WERI-Rb-1 (cell line): ENCODE data around the gene PAK5.

Source experiments
- DNase-seq: peaks from one replicate; pipeline ENCODE4 v3.0.0-alpha.2; 2020
- H3K27ac ChIP-seq: fragments of 250-450 bp; sonication (Bioruptor Pico); 2 replicates; pipeline ENCODE4 v1.5.1; 2020; ENCODE audit warnings: mild to moderate bottlenecking, moderate library complexity
- H3K27me3 ChIP-seq: fragments of 250-450 bp; sonication (Bioruptor Pico); 2 replicates; pipeline ENCODE4 v1.5.1; 2021; ENCODE audit warnings: mild to moderate bottlenecking, low read depth, moderate library complexity; ENCODE audit not compliant: insufficient read depth, severe bottlenecking
- H3K36me3 ChIP-seq: fragments of 250-450 bp; sonication (Bioruptor Pico); 2 replicates; pipeline ENCODE4 v1.5.1; 2020; ENCODE audit warnings: mild to moderate bottlenecking, moderate library complexity
- H3K4me3 ChIP-seq: 2 replicates; pipeline ENCODE4 v1.5.1; 2011; ENCODE audit warnings: low read depth, mild to moderate bottlenecking, control low read depth, low read length
- H3K9me3 ChIP-seq: fragments of 250-450 bp; sonication (Bioruptor Pico); 2 replicates; pipeline ENCODE4 v1.5.1; 2021; ENCODE audit warnings: mild to moderate bottlenecking, moderate library complexity; ENCODE audit not compliant: severe bottlenecking
- TF ChIP-seq, protein P1 (sequence below): IDR thresholded peaks from 2 replicates; pipeline ENCODE4 v1.5.1; 2011; ENCODE audit warnings: low read depth, mild to moderate bottlenecking, control low read depth, inconsistent platforms, low read length

PAK5 gene

DNA sequence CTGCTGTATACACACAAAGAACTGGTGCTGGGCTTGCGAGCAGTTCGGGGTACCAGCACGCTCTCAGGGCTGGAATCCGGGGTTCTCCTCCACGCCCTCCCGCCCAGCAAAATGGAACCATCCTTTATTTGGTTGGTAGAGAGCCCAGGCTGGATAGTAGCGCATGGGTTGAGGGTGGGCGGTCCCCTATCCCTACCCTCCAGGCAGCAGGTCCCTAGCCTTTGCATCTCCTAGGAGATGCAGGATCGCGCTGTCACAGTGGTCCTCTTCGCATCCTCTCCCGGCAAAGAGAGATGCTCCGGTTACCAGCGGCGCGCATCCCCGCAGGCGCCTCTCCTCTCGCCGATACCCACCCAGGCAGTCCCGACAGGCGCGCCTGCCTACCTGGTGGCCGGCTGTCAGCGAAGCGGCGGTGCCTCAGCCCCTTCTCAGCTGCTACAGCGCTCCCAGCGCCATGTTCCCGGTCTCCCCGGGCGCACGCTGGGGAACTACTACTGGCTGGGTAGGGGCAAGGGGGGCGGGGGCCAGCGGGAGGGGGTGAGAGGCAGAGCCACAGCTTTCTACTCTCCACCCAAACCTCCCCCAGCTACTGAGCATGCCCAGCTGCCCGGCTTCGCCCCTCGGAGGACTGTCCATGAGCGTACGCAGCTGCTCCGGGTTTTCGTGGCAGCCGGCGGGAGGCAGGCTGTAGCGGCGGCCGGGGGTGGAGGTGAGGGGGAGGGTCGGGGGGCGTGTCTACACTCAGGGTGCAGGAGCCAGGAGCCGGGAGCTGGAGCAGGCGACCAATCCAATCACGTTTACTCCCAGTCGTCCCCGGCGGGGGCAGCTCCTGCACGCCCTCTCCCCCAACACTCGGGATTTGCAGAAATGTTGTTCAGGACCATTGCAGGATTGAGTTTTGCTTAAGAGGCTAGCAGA is at the start of gene PAK5:
TSS of gene PAK5 (minus strand) at position 699 of the 918 bp plus-strand sequence. CDS start 194,748 bp downstream, outside the sequence.
- Histone ChIP-seq H3K4me3 (peak within 1 kb of the TSS; percentile 59), H3K27me3 (peaks cover 2% of the 10 kb centered on the region), H3K9me3 (no peaks in the 10 kb centered on the region), H3K27ac (no peak within 1 kb of the TSS), H3K36me3 (no peaks in the 10 kb centered on the region)
- TF ChIP-seq, protein P1, sequence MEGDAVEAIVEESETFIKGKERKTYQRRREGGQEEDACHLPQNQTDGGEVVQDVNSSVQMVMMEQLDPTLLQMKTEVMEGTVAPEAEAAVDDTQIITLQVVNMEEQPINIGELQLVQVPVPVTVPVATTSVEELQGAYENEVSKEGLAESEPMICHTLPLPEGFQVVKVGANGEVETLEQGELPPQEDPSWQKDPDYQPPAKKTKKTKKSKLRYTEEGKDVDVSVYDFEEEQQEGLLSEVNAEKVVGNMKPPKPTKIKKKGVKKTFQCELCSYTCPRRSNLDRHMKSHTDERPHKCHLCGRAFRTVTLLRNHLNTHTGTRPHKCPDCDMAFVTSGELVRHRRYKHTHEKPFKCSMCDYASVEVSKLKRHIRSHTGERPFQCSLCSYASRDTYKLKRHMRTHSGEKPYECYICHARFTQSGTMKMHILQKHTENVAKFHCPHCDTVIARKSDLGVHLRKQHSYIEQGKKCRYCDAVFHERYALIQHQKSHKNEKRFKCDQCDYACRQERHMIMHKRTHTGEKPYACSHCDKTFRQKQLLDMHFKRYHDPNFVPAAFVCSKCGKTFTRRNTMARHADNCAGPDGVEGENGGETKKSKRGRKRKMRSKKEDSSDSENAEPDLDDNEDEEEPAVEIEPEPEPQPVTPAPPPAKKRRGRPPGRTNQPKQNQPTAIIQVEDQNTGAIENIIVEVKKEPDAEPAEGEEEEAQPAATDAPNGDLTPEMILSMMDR: no peak
- peak; percentile 95 for DNase-seq

DNA sequence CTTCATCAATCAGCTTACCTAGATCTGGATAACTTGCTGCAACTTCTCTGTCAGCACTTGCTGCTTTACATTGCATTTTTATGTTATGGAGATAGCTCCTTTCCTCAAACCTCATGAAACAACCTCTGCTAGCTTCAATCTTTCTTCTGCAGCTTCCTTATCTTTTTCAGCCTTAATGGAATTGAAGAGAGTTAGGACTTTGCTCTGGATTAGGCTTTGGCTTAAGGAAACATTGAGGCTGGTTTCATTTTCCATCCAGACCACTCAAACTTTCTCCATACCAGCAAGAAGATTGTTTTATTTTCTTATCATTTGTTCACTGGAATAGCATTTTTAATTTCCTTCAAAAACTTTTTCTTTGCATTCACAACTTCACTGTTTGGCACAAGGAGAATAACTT is 48.8 kb upstream of the PAK5 start:
- Histone ChIP-seq H3K27me3 (no peaks in the 10 kb centered on the region), H3K27ac (no peak overlapping the region)
- DNase-seq: no peak

DNA sequence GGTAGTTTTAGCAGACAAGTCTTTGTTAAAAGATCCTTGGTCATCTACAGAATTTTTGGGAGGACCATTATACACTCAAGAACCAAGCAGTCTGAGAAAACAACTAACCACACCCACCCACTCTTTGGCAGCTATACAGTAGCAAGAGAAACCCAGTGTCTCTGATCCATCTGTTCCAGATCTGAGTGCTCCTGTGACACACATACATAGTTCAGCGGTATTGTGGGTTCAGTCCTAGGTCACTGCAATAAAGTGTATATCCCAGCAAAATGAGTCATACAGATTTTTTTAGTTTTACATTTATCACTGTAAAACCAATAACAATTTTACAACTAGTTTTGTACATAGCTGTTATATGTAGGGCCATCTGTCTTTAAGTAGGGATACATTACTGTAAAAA is 47.4 kb upstream of the PAK5 start:
- Histone ChIP-seq H3K4me3 (no peak overlapping the region), H3K27me3 (no peaks in the 10 kb centered on the region), H3K27ac (no peak overlapping the region), H3K36me3 (no peaks in the 10 kb centered on the region), H3K9me3 (no peaks in the 10 kb centered on the region)
- no peak for DNase-seq
- TF ChIP-seq, protein P1: no peak

More for the DNA sequence above, 48.8 kb upstream of the PAK5 start:
- no peaks in the 10 kb centered on the region for H3K9me3 ChIP-seq
- TF ChIP-seq, protein P1: no peak
- H3K4me3 ChIP-seq: no peak overlapping the region
- no peaks in the 10 kb centered on the region for H3K36me3 ChIP-seq

DNA sequence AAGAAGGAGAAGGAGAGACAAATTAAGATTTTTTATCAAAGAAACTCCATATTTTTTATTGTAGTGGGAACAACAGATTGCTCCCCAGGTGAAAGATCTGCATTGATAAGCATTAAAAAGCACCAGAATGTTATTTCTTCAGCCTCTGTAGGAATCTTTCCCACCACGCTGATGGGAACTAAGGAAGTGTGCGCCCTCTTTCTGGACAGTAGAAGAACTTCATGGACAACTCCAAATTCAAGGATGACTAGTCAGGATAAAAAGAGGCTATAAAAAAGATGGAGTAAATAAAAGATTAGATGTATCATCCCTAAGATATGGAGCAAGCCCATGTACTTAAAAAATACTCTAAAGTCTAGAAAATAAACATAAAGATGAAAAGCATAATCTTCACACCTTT is 45.8 kb upstream of the PAK5 start:
- H3K9me3 ChIP-seq: no peaks in the 10 kb centered on the region
- no peak overlapping the region for H3K27ac ChIP-seq
- no peak for DNase-seq
- H3K36me3 ChIP-seq: no peaks in the 10 kb centered on the region
- H3K27me3 ChIP-seq: no peaks in the 10 kb centered on the region
- no peak overlapping the region for H3K4me3 ChIP-seq
- TF ChIP-seq, protein P1: 0 out of 2 replicates have a peak, but pooled peaks have one; percentile 10

DNA sequence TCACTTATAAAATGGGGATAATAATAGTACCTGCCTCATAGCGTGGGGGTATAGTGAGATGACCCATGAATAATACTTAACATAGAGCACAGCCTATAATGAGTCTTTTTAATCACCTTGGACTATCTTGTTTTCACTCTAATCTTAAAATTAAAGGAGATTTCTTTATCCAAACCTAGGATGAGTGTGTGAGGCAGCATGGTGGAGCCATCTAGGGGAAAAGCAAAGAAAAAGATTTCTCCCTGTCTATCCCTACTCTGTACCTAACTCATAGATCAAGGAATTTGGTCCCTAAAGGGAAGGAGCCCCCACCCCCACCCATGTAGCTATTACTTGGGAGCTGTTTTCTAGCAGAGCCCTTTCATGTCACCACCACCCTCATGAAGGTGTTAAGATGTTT is 45.2 kb upstream of the PAK5 start:
- no peaks in the 10 kb centered on the region for H3K27me3 ChIP-seq
- H3K4me3 ChIP-seq: no peak overlapping the region
- TF ChIP-seq, protein P1: peak; percentile 40; the same call in 1 of the 2 replicates
- H3K9me3 ChIP-seq: no peaks in the 10 kb centered on the region
- no peak overlapping the region for H3K27ac ChIP-seq
- DNase-seq: no peak
- H3K36me3 ChIP-seq: no peaks in the 10 kb centered on the region
